OCI-LY1 (cell line): Measurements from ENCODE around the gene EIF4E3.

Source experiments
- CTCF ChIP-seq: fragments of 200-600 bp; sonication (generic), shearing (Covaris generic); IDR thresholded peaks from 2 replicates; pipeline ENCODE4 v1.5.1; 2017; ENCODE audit warnings: mild to moderate bottlenecking, antibody characterized with exemption, low read length, moderate library complexity, mixed read lengths
- EZH2 ChIP-seq: fragments of 200-600 bp; sonication (generic), shearing (Covaris generic); IDR thresholded peaks from 2 replicates; pipeline ENCODE4 v1.8.0; 2017; ENCODE audit warnings: borderline replicate concordance, mixed run types, mild to moderate bottlenecking, antibody characterized with exemption, low read length, moderate library complexity, mixed read lengths

GRCh38 chr3:71732637-71733036, 7.4 kb upstream of the EIF4E3 start:
- TF ChIP-seq CTCF (no peak), EZH2 (no peak)
